SK-N-SH (cell line): Measurements from ENCODE around the gene TTC28.

ENCODE experiments used
- CTCF ChIP-seq: fragments of 200-600 bp; sonication (generic); IDR thresholded peaks from 2 replicates; pipeline ENCODE4 v1.6.1; 2017; ENCODE audit warnings: antibody characterized with exemption, mild to moderate bottlenecking, moderate library complexity
- FOXJ3 ChIP-seq: sonication (generic); formaldehyde crosslinking; IDR thresholded peaks from 2 replicates; pipeline ENCODE4 v1.5.1; 2020; ENCODE audit warnings: mild to moderate bottlenecking, missing genetic modification reagents
- FOXM1 ChIP-seq: IDR thresholded peaks from 2 replicates; pipeline ENCODE4 v1.4.0; 2012; ENCODE audit warnings: low read depth, mild to moderate bottlenecking
- GABPA ChIP-seq: IDR thresholded peaks from 2 replicates; pipeline ENCODE4 v1.4.0; 2012; ENCODE audit warnings: low read depth, mild to moderate bottlenecking
- JUND ChIP-seq: IDR thresholded peaks from 2 replicates; pipeline ENCODE4 v1.4.0; 2012
- MEF2A ChIP-seq: IDR thresholded peaks from 2 replicates; pipeline ENCODE4 v1.4.0; 2012; ENCODE audit warnings: low read depth, borderline replicate concordance
- POLR2AphosphoS5 ChIP-seq: IDR thresholded peaks from 2 replicates; pipeline ENCODE4 v1.6.1; 2012; ENCODE audit warnings: low read depth, low read length
- REST ChIP-seq: IDR thresholded peaks from 2 replicates; pipeline ENCODE4 v1.6.1; 2012; ENCODE audit warnings: mild to moderate bottlenecking, low read depth, low read length, moderate library complexity
- SIN3A ChIP-seq: IDR thresholded peaks from 2 replicates; pipeline ENCODE4 v1.6.1; 2012; ENCODE audit warnings: low read depth, mild to moderate bottlenecking, low read length, moderate library complexity, borderline replicate concordance
- TAF1 ChIP-seq: IDR thresholded peaks from 2 replicates; pipeline ENCODE4 v1.6.1; 2012; ENCODE audit warnings: low read depth, mild to moderate bottlenecking, low read length, moderate library complexity, borderline replicate concordance
- USF2 ChIP-seq: fragments of 150-350 bp; IDR thresholded peaks from 2 replicates; pipeline ENCODE4 v1.6.1; 2017; ENCODE audit warnings: antibody characterized with exemption, low read length, low read depth, borderline replicate concordance
- YY1 ChIP-seq: IDR thresholded peaks from 2 replicates; pipeline ENCODE4 v1.4.0; 2012; ENCODE audit warnings: low read depth, mild to moderate bottlenecking

- TF ChIP-seq FOXJ3 (CRISPR knock-in tag): no peak
- TF ChIP-seq POLR2AphosphoS5: no peak
- TF ChIP-seq YY1: no peak
- no peak for TF ChIP-seq CTCF
- no peak for TF ChIP-seq USF2
- TF ChIP-seq JUND: no peak
- no peak for TF ChIP-seq REST
- no peak for TF ChIP-seq SIN3A
- TF ChIP-seq TAF1: no peak
- TF ChIP-seq FOXM1: no peak
- TF ChIP-seq MEF2A: no peak
- no peak for TF ChIP-seq GABPA
Measured at GRCh38 chr22:27982630-27983180, 696.9 kb downstream of the TTC28 start.
